GM21619 (cell line): ENCODE data around the gene CACNA1I.

Experiments used
- ATAC-seq: cut with Tn5 transposase; IDR thresholded peaks from one replicate; pipeline ENCODE4 v1.9.1; 2021; ENCODE audit not compliant: unreplicated experiment

The CACNA1I gene

GRCh38 chr22:39535357-39535725, 35.2 kb upstream of the CACNA1I start:
- no peak for ATAC-seq

DNA sequence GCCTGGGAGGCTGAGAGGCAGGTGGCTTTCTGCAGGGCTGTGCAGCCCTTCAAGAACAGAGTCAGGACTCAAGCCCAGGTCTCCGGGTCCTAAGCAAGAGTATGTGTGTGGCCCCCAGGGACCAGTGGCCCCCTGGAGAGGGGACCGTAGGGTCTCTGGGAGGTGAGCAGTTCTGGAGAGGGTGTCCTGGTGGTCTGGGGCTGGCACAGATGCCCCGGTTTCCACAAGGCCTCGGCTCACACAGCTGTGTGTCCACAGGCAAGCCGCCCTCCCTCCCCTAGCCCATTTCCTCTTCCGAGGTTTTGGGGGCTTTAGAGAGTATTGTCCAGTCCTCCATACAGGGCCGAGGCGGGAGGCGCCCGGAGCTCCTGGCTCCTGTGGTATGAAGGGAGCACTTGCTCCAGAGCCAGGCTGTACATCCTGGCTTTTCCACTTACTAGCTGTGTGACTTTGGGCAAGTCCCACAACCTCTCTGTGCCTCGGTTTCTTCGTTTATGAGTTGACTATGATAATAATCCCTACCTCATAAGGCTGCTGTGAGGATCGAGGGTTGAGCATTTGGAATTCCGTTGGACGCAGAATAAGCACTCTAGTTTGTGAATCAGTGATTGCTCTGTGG, 34.6 kb upstream of the CACNA1I start:
- no peak for ATAC-seq

GRCh38 chr22:39536711-39537110, 33.8 kb upstream of the CACNA1I start:
- ATAC-seq = no peak

- no peak for ATAC-seq
Observed at GRCh38 chr22:39537975-39538374, 32.6 kb upstream of the CACNA1I start.

- ATAC-seq = no peak
Observed at GRCh38 chr22:39543095-39543494, 27.5 kb upstream of the CACNA1I start.

GRCh38 chr22:39545386-39546365, 24.9 kb upstream of the CACNA1I start:
- no peak for ATAC-seq

DNA sequence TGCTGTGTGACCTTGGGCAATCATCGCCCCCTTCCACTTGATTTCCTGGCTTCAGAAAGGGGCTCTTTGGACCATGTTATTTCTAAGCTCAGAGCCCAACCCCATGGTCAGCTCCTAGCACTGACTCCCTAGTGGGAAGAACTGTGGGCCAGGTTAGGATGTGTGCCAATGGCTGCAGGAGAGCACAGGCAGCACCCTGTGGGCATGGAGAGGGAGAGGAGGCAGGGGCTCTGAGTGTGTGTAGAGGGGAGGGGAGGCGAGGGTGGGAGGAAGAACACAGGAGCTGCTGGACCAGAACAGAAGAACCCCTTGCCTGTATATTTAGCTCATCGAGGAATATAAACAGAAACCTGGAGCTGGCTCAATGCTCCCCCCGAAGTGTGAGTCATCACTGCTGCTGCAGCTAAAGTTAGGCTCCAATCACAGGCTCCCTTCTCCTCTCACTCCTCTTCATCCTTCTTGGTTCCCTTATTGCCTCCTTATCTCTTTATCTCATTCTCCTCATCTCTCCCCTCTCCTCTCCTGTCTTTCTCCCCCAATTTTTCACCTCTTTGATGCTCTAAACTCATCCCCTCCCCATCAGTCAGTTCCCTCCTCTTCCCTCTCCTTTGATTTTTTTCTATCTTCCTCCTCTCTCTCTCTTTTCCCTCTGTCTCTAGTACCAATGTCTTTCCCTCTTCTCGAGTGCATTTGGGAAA, 23.5 kb upstream of the CACNA1I start:
- ATAC-seq = no peak

DNA sequence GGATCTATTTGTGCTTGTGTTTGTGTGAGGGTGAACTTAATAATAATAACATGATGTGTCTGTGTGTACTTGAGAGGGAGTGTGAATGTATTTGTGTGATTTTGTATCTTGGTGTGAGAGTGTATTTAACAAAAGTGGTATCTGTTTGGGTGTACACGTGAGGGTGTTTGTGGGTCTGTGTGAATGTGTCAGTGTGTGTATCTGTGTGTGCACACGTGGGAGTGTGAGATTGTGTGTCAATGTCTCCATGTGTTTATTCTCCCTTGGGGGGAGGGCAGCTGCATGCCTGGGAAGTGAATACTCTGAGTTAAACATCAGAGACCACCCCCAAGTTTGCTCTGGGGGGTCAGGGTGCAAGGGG, 23.0 kb upstream of the CACNA1I start:
- no peak for ATAC-seq

GRCh38 chr22:39553429-39553828, 17.1 kb upstream of the CACNA1I start:
- no peak for ATAC-seq

GRCh38 chr22:39554151-39554550, 16.4 kb upstream of the CACNA1I start:
- no peak for ATAC-seq

GRCh38 chr22:39556970-39557841, 13.3 kb upstream of the CACNA1I start:
- no peak for ATAC-seq

- no peak for ATAC-seq
Observed at GRCh38 chr22:39558254-39558727, 12.3 kb upstream of the CACNA1I start.

GRCh38 chr22:39558950-39559349, 11.6 kb upstream of the CACNA1I start:
- ATAC-seq = no peak

GRCh38 chr22:39559456-39560105, 11.0 kb upstream of the CACNA1I start:
- no peak for ATAC-seq

GRCh38 chr22:39560127-39560526, 10.4 kb upstream of the CACNA1I start:
- no peak for ATAC-seq

GRCh38 chr22:39562839-39563489, 7.6 kb upstream of the CACNA1I start:
- no peak for ATAC-seq

- ATAC-seq = no peak
Observed at GRCh38 chr22:39563571-39564428, 6.8 kb upstream of the CACNA1I start.

- no peak for ATAC-seq
Observed at GRCh38 chr22:39565414-39565944, 5.1 kb upstream of the CACNA1I start.
